Esophagus squamous epithelium (tissue), 4 donors: ENCODE data around the gene LCA5L.

Experiments used
- CTCF ChIP-seq, 6 experiments: fragments of 450-650 bp in 4 of 6; fragments of 200-600 bp in 2 of 6; sonication (generic) in 2 of 6; IDR thresholded peaks; one replicate each; pipeline ENCODE4 v1.5.1; 2016 to 2019; ENCODE audit warnings: antibody characterized with exemption in 6 of 6, mild to moderate bottlenecking in 4 of 6, moderate library complexity in 4 of 6
- POLR2A ChIP-seq, 4 donors: fragments of 450-650 bp; IDR thresholded peaks; one replicate each; pipeline ENCODE4 v1.6.1; 2017; ENCODE audit warnings: antibody characterized with exemption in 4 of 4, mild to moderate bottlenecking in 4 of 4, moderate library complexity in 3 of 4

DNA sequence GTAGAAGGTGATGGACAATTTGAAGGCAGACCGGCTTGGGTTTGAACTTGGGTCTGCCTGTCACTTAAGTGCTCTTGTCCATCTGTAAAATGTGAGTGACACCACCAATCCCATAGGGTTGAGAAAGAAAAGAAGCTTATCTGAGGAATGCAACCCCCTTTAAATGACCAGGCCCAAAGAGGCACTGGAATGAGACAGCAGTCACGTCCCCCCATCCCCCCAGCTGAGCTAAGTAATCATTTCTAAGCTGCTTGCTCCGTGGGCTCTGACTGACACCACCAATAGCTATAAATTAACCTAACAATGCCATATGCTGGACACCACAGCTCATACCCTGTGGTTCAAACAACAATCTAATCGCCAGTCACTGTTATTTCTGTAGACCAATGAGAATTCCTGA is 15.1 kb downstream of the LCA5L start:
- TF ChIP-seq POLR2A (IDR thresholded peaks at IDR 0.05) = no peak
- TF ChIP-seq CTCF (IDR thresholded peaks at IDR 0.05) = no peak
